NCI-H2196 (cell line): ENCODE measurements around the gene TMEM190.
"Not testable (repeated sequence)": the region's sequence is repeated elsewhere in the genome, so short reads cannot be mapped to it uniquely, and the experiment has no call there.

Experiments used
- DNase-seq: peaks from one replicate; lab custom pipeline; 2025; ENCODE audit not compliant: unreplicated experiment; lab: John Stamatoyannopoulos, UW

TMEM190 gene

DNA sequence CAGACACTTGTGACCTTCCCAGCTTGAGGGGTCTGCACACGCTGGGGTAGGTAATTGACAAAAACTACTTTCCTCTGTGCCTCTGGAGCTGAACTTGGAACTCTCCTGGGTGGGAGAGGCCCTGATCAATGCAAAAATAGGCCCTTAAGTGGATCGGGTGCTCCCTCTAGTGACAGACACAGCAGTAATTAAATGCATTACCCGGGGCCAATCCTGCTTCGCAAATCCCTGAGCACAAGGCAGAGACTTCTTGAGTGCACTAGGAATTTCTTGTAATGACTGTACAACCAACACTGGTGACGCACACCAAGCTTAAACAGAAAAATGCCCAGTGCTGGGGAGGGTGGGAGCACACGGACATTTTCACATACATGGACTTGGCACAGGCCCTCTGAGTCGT is 41.6 kb downstream of the TMEM190 start:
- DNase-seq: peak; percentile 66

DNA sequence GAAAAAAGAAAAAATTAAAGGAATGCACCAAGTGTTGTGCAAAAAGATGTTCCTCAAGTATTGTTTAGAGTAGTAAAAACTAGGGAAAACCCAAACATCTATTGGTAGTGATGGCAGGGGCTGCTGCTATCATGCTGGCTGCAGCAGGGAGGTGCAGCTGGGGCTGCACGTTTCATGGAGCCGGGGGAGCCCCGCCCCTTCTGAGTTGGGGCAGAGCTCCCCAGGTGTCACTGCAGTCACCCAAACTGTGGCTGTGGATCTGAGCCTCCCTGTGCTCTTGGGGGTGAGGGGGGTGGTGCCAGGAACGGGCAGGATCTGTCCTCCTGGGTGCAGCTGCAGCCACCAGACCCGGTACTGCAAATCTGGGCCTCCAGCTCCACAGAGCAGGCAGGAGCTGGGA is 42.5 kb downstream of the TMEM190 start:
- no peak for DNase-seq

DNA sequence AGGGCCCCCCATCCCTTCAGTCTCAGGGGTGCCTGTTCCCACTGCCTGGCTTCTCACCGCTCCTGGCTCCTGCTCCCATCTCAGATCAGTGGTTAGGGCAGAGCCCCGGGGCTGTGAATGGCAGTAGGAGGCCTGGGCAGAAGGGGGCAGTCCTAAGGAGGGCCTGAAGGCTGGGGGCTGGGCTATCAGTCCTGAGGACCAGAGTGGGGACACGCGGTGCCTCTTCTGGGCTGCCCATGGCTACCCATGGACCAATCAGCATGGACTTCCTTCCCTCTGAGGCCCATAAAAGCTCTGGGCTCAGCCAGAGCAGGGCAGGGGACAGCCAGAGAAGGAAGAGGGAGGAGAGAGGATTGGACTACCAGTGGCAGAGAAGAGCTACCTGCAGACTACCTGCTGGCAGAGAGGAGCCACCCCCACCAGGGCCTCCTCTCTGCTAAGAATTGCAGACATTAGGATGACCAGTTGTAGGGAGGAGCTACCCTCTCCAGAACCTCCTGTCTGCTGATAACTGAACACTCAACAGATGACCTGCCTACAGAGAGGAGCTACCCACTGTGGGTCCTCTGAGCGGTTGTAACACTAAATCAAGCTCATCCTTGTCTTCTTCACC is 43.1 kb downstream of the TMEM190 start:
- DNase-seq: no peak

- not testable (repeated sequence) for DNase-seq
Measured at GRCh38 chr19:55421281-55421680, 44.7 kb downstream of the TMEM190 start.

DNA sequence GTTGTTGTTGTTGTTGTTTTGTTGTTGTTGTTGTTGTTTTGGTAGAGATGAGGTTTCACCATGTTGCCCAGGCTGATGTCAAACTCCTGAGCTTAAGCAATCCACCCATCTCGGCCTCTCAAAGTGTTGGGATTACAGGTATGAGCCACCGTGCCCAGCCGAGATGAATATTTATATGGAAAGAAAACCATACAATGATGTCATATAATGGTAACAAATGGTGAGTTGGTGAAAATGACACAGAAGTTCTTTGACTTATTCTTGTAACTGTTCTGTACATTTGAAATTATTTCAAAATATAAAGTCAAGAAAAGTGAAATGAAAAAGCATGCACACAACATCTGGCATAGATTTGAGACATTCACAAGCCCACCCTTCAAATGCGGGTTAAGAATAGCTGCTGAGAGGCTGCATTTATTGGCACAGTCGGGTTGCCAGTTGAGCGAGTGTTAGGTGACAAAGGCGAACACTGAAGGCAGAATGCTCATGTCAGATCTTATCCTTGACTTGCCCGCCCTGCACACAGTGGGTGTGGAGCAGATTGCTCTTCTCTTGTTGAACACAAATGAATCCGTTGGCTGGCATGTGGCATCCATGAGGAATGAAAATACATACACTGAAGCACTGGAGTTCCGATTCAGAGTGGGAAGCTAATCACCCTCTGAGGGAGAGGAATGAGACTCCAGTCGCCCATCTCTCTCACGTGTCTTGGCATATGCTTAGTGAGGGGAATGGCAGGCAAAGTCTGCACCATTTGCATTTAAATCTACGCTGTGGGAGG is 46.8 kb downstream of the TMEM190 start:
- DNase-seq: no peak

DNA sequence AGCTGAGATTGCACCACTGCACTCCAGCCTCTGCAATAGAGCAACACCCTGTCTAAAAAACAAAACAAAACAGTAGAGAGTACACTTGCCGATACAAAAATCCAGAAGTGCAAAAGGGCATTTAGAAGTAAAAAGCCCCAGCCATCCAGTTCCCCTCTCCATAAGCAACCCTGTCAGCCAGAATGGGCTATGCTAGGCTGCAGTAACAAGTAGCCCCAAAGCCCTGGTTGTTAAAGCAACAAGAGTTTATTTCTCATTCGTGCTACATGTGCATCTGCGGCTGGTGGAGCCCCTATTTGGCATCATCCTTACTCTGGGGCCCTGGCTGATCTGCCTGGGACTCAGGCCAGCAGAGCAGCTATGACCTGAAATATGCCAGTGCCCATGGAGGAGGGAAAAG is 47.9 kb downstream of the TMEM190 start:
- DNase-seq: no peak

DNA sequence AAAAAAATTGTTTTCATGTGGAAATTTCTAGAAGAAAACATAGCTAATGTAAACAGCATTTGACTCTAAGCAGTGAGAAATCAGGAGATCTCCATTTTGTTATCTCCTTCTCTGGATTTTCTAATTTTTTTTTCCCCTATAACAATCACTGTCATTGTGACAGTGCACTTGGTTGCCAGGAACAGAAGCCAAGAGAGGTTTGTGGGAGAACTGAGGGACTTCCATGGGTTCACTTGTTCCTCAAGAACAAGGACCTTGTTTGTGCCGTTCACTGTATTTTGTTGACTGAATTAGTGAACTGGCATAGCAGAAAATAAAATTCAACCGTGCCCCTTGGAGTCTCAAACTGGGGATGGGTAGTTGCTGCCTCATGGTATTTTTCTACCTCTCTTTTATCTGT is 49.4 kb downstream of the TMEM190 start:
- no peak for DNase-seq
